Endothelial cell of umbilical vein (primary cell): ENCODE measurements around the gene CUX1. TPM values are rescaled to one million over a fixed set of nuclear protein-coding genes. Genes with fewer than 3 reads are reported as not detected.

Experiments used
- BruUV-seq: library from RNA; stranded (reverse); fragments of 400-500 nt; replicated peaks from 2 replicates; lab custom pipeline; 2021; lab: Mats Ljungman, UMichigan
- CTCF ChIA-PET: fragments of 300-600, 350-600 bp; sonication (Branson Sonifier 250); formaldehyde crosslinking; loops from one replicate; lab custom pipeline; 2021; ENCODE audit warnings: antibody characterized with exemption, inconsistent platforms; lab: Charles Lee
- POLR2A ChIA-PET: fragments of 300-600, 350-600 bp; sonication (Branson Sonifier 250); formaldehyde crosslinking; loops from one replicate; lab custom pipeline; 2021; ENCODE audit warnings: antibody characterized with exemption, inconsistent platforms; lab: Charles Lee
- DNase-seq: peaks from one replicate; pipeline ENCODE4 v3.0.0-alpha.2; 2011; ENCODE audit warnings: low read depth, low spot score
- FAIRE-seq: peaks from 2 replicates; lab custom pipeline; 2011; peaks lifted over from hg19 to GRCh38; lab: Jason Lieb, UNC
- H2AFZ ChIP-seq: 2 replicates; pipeline ENCODE4 v1.6.0; 2012; ENCODE audit warnings: low read depth, low read length, control low read depth, inconsistent platforms
- H3K27ac ChIP-seq: 2 replicates; pipeline ENCODE4 v1.5.1; 2011; ENCODE audit warnings: low read depth, mild to moderate bottlenecking, control low read depth, low read length, moderate library complexity; ENCODE audit not compliant: insufficient read depth
- H3K27me3 ChIP-seq, 2 experiments: 2 replicates each; pipeline versions ENCODE4 v1.6.0 to v1.6.1; 2011; ENCODE audit warnings: low read length in 2 of 2, mixed read lengths in 1 of 2; ENCODE audit not compliant: control insufficient read depth in 2 of 2, insufficient read depth in 2 of 2
- H3K36me3 ChIP-seq, 2 experiments: 2 replicates in 1 of 2; 3 replicates in 1 of 2; pipeline ENCODE4 v1.5.1; 2011; ENCODE audit warnings: low read length in 2 of 2, mild to moderate bottlenecking in 1 of 2, moderate library complexity in 1 of 2; ENCODE audit not compliant: control insufficient read depth in 2 of 2, insufficient read depth in 2 of 2; ENCODE audit errors: extremely low read depth in 1 of 2
- H3K4me1 ChIP-seq: 3 replicates; pipeline ENCODE4 v1.5.1; 2011; ENCODE audit warnings: mild to moderate bottlenecking, low read length; ENCODE audit not compliant: control insufficient read depth, insufficient read depth; ENCODE audit errors: extremely low read depth
- H3K4me2 ChIP-seq: 2 replicates; pipeline ENCODE4 v1.6.1; 2011; ENCODE audit warnings: low read length, control low read depth, mixed read lengths; ENCODE audit not compliant: insufficient read depth
- H3K4me3 ChIP-seq, 3 experiments: fragments of 200-600 bp in 1 of 3; sonication (generic), shearing (Covaris generic) in 1 of 3; replicated peaks in 1 of 3; 2 replicates each; pipeline ENCODE4 v1.5.1; 2011 to 2016; ENCODE audit warnings: control low read depth in 3 of 3, low read length in 3 of 3, mild to moderate bottlenecking in 2 of 3, inconsistent platforms in 1 of 3, low read depth in 1 of 3, moderate library complexity in 1 of 3; ENCODE audit not compliant: insufficient read depth in 1 of 3
- H3K79me2 ChIP-seq: 2 replicates; pipeline ENCODE4 v1.6.0; 2012; ENCODE audit warnings: low read length, inconsistent platforms; ENCODE audit not compliant: control insufficient read depth, insufficient read depth
- H3K9ac ChIP-seq: replicated peaks from 2 replicates; pipeline ENCODE3; 2011; ENCODE audit warnings: low read length, control low read depth; ENCODE audit not compliant: insufficient read depth; ENCODE audit errors: extremely low read depth
- H3K9me1 ChIP-seq: replicated peaks from 3 replicates; pipeline ENCODE4 v1.6.0; 2011; ENCODE audit warnings: mild to moderate bottlenecking, low read length; ENCODE audit not compliant: control insufficient read depth, insufficient read depth; ENCODE audit errors: extremely low read depth
- H3K9me3 ChIP-seq: replicated peaks from 2 replicates; pipeline ENCODE4 v1.5.1; 2012; ENCODE audit warnings: low read length, inconsistent platforms; ENCODE audit not compliant: control insufficient read depth, insufficient read depth
- H4K20me1 ChIP-seq: replicated peaks from 2 replicates; pipeline ENCODE3; 2011; ENCODE audit warnings: mild to moderate bottlenecking, low read length; ENCODE audit not compliant: control insufficient read depth, insufficient read depth; ENCODE audit errors: extremely low read depth
- CTCF ChIP-seq, 2 donors: IDR thresholded peaks; 1 replicate in 1 of 2; 2 replicates in 1 of 2; pipeline ENCODE4 v1.5.1; 2011; ENCODE audit warnings: low read length in 2 of 2, mild to moderate bottlenecking in 2 of 2, moderate library complexity in 2 of 2, control low read depth in 1 of 2, inconsistent platforms in 1 of 2, low read depth in 1 of 2; ENCODE audit not compliant: insufficient read depth in 1 of 2; ENCODE audit errors: extremely low read depth in 1 of 2
- EZH2 ChIP-seq: IDR thresholded peaks from 2 replicates; pipeline ENCODE4 v1.6.1; 2012; ENCODE audit warnings: borderline replicate concordance, low read depth, mild to moderate bottlenecking, moderate library complexity, low read length, inconsistent platforms; ENCODE audit not compliant: severe bottlenecking
- FOS ChIP-seq: IDR thresholded peaks from 2 replicates; pipeline ENCODE4 v1.6.1; 2011; ENCODE audit warnings: mild to moderate bottlenecking, low read length, moderate library complexity, borderline replicate concordance; ENCODE audit not compliant: insufficient read depth
- GATA2 ChIP-seq: IDR thresholded peaks from 2 replicates; pipeline ENCODE4 v1.7.0; 2011; ENCODE audit warnings: low read depth, mild to moderate bottlenecking, moderate library complexity, mixed read lengths, low read length; ENCODE audit not compliant: insufficient read length, insufficient read depth
- JUN ChIP-seq: IDR thresholded peaks from 2 replicates; pipeline ENCODE4 v1.6.1; 2011; ENCODE audit warnings: borderline replicate concordance, low read depth; ENCODE audit not compliant: insufficient read length, insufficient read depth
- MAX ChIP-seq: IDR thresholded peaks from 2 replicates; pipeline ENCODE4 v1.6.1; 2011; ENCODE audit not compliant: insufficient read depth, insufficient read length
- MYC ChIP-seq: IDR thresholded peaks from one replicate; pipeline ENCODE4 v1.6.1; 2011; ENCODE audit warnings: mild to moderate bottlenecking, low read depth, low read length
- POLR2A ChIP-seq: IDR thresholded peaks from 2 replicates; pipeline ENCODE4 v1.6.1; 2012; ENCODE audit warnings: low read depth, mild to moderate bottlenecking, control low read depth, low read length
- POLR2AphosphoS5 ChIP-seq: IDR thresholded peaks from 2 replicates; pipeline ENCODE4 v1.6.1; 2012; ENCODE audit warnings: low read depth, mild to moderate bottlenecking, control low read depth, low read length, moderate library complexity; ENCODE audit not compliant: insufficient read depth
- dilution Hi-C: fragments of 300-500 bp; cut with MboI; formaldehyde crosslinking; loops from one replicate; pipeline ENCODE4 v1.15.0; 2019; ENCODE audit warnings: low sequenced_read_pairs; ENCODE audit not compliant: extremely low pct_ligation_motif_present
- intact Hi-C: fragments of 100-400 bp; cut with micrococcal nuclease; formaldehyde crosslinking; loops from one replicate; pipeline ENCODE4 v1.10.0; 2022
- polyA plus RNA-seq, 4 experiments: library from polyadenylated mRNA; depleted of rRNA in 3 of 4; stranded (reverse) in 3 of 4; unstranded in 1 of 4; fragments of >200 nt; gene quantifications; 2 replicates each; pipeline versions ENCODE4 v1.2.1 to v1.2.3, GENCODE V29; 2011 to 2012; ENCODE audit warnings: missing spikeins in 1 of 4
- total RNA-seq: library from RNA; stranded (reverse); gene quantifications from 2 replicates; pipeline ENCODE4 v1.2.3, GENCODE V29; 2021

Gene CUX1
- total and polyA plus RNA-seq, 2 donors (not counting 3 experiments of a cell fraction or from before 2014, with no cell fraction given) = 13.8 to 49.8 TPM

DNA sequence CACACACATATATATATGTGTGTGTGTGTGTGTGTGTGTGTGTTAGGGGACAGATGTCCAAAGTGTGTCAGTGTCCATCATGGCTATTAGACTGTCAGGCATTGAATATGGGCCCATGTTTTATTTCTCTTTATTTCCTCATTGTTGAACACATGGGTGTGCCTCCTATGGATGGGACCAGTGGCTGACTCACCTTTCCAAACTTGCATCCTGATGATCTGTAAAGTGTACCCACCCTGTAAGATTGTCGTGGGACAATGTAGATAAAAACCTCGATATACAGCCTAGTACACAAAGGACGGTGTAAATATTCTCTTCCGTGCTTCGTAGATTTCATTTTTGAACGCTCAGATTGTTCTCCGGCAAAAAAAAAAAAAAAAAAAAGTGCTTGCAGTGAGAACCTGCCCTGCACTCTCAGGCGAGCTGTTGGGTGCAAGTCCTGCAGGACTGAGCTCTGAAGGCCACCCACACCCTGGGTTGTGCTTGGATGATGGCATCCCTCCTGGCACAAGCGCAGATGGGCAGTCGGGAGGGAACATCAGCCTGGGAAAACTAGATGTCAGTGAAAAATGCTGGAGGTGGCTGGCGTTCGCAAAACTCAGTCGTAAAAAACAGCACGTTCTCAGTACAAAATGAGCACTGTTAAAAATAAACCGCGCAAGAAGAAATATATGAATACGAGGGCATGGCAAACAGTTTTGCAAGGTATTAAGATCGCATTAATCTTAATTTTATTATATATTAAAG, 166.9 kb downstream of the CUX1 start:
- intact Hi-C loops = no loop called here

More for the DNA sequence above, 166.9 kb downstream of the CUX1 start:
- no peaks in the 10 kb centered on the region for H3K36me3 ChIP-seq
- no peak for TF ChIP-seq POLR2AphosphoS5
- no peak for TF ChIP-seq MYC
- no peak for TF ChIP-seq POLR2A
- TF ChIP-seq FOS = no peak
- TF ChIP-seq JUN = no peak
- no peak for TF ChIP-seq MAX
- no peak for TF ChIP-seq EZH2
- no peak for TF ChIP-seq CTCF (IDR thresholded peaks at IDR 0.05; ENCODE audit: extremely low read depth in 1 of 2, insufficient read depth in 1 of 2, low read depth in 1 of 2, low read length in 2 of 2)
- no peak for TF ChIP-seq GATA2
- CTCF ChIA-PET = no interaction called here
- H3K27me3 ChIP-seq = no peaks in the 10 kb centered on the region
- no peak overlapping the region for H2AFZ ChIP-seq
- no peak for DNase-seq
- H3K4me3 ChIP-seq = no peak overlapping the region
- no peaks in the 10 kb centered on the region for H3K4me1 ChIP-seq
- no TSS peak for BruUV-seq
- H3K79me2 ChIP-seq = no peaks in the 10 kb centered on the region
- no peaks in the 10 kb centered on the region for H3K9me1 ChIP-seq
- no peak for FAIRE-seq
- no peak overlapping the region for H3K4me2 ChIP-seq
- dilution Hi-C loops = no loop called here
- no peak overlapping the region for H3K27ac ChIP-seq
- H3K9me3 ChIP-seq = no peaks in the 10 kb centered on the region
- H3K9ac ChIP-seq = no peak overlapping the region
- POLR2A ChIA-PET = no interaction called here
- no peaks in the 10 kb centered on the region for H4K20me1 ChIP-seq
